ENCODE measurements around the gene RAG2.

Gene RAG2

GRCh38 chr11:36619502-36619901 is 21.5 kb upstream of the RAG2 start:
- Histone ChIP-seq H3K9me3 (ENCODE audit: control insufficient read depth, insufficient read depth, low read depth, low read length) (no peaks in the 10 kb centered on the region), H3K27ac (ENCODE audit: extremely low read depth, low read depth, low read length) (no peak overlapping the region), H3K4me1 (ENCODE audit: control insufficient read depth, insufficient read depth, low read length) (no peaks in the 10 kb centered on the region; the same call in 1 of the 2 replicates), H3K4me3 (ENCODE audit: low read depth, low read length) (no peak overlapping the region), H3K36me3 (ENCODE audit: control insufficient read depth in 2 of 2, insufficient read depth in 1 of 2, low read length in 2 of 2) (no peaks in the 10 kb centered on the region)
- CTCF ChIA-PET = interaction anchor here (0.8 to 5.5 kb wide), 7 partner anchors 54 to 145 kb away, joined by 3 to 60 read pairs (median 4); no protein-coding TSS in a partner anchor
- POLR2A ChIA-PET = no interaction called here
- TF ChIP-seq OSR2 (tag by site-specific recombination; IDR thresholded peaks at IDR 0.05) (peak; percentile 45), ZNF692 (tag by site-specific recombination; IDR thresholded peaks at IDR 0.05) (peak; percentile 38; the same call in 1 of the 2 replicates), PRDM6 (tag by site-specific recombination; IDR thresholded peaks at IDR 0.05) (peak; percentile 90), ZNF473 (tag by site-specific recombination; IDR thresholded peaks at IDR 0.05) (no peak), REST (tag by site-specific recombination; IDR thresholded peaks at IDR 0.05) (no peak), ZNF777 (tag by site-specific recombination; IDR thresholded peaks at IDR 0.05; ENCODE audit: borderline replicate concordance) (no peak), SP3 (tag by site-specific recombination; IDR thresholded peaks at IDR 0.05) (no peak), ZBTB8A (tag by site-specific recombination; IDR thresholded peaks at IDR 0.05) (no peak; the same call in 1 of the 2 replicates), YY2 (tag by site-specific recombination; IDR thresholded peaks at IDR 0.05) (no peak), ZNF23 (tag by site-specific recombination; IDR thresholded peaks at IDR 0.05; ENCODE audit: borderline replicate concordance) (no peak), FEZF1 (tag by site-specific recombination; IDR thresholded peaks at IDR 0.05) (peak; percentile 94), ZXDB (tag by site-specific recombination; IDR thresholded peaks at IDR 0.05) (0 out of 2 replicates have a peak, but pooled peaks have one; percentile 15), ZNF335 (tag by site-specific recombination; conservative IDR thresholded peaks at IDR 0.05) (peak; percentile 59), TSHZ1 (tag by site-specific recombination; IDR thresholded peaks at IDR 0.05; ENCODE audit: borderline replicate concordance) (no peak), ZNF645 (tag by site-specific recombination; IDR thresholded peaks at IDR 0.05) (no peak), ZNF280D (tag by site-specific recombination; IDR thresholded peaks at IDR 0.05) (no peak), ZNF416 (tag by site-specific recombination; IDR thresholded peaks at IDR 0.05) (no peak), ZNF146 (tag by site-specific recombination; IDR thresholded peaks at IDR 0.05) (no peak), ZFP41 (tag by site-specific recombination; IDR thresholded peaks at IDR 0.05; ENCODE audit: borderline replicate concordance) (no peak), ZNF555 (tag by site-specific recombination; conservative IDR thresholded peaks at IDR 0.05) (no peak), ZNF366 (tag by site-specific recombination; conservative IDR thresholded peaks at IDR 0.05) (no peak), ZNF16 (tag by site-specific recombination; IDR thresholded peaks at IDR 0.05; ENCODE audit: low read depth) (no peak), ZFP3 (tag by site-specific recombination; IDR thresholded peaks at IDR 0.05; ENCODE audit: low read depth) (no peak), BCL11A (tag by site-specific recombination; IDR thresholded peaks at IDR 0.05; ENCODE audit: low read depth) (no peak)
